Dermis blood vessel endothelial cell (primary cell): Measurements from ENCODE around the gene PXDC1. TPM values are rescaled to one million over a fixed set of nuclear protein-coding genes. Genes with fewer than 3 reads are reported as not detected.
"Not testable (repeated sequence)": the region's sequence is repeated elsewhere in the genome, so short reads cannot be mapped to it uniquely, and the experiment has no call there.

Experiments used
- DNase-seq: peaks from one replicate; pipeline ENCODE4 v3.0.0; 2010
- total RNA-seq: library from RNA; depleted of rRNA; stranded (reverse); fragments of >200 nt; gene quantifications from 2 replicates; pipeline ENCODE4 v1.2.3, GENCODE V29; 2014

PXDC1 gene
- total RNA-seq, 1 donor from 2014 or later, result 135 TPM

GRCh38 chr6:3762359-3762758 lies 10.8 kb upstream of the PXDC1 start:
- no peak for DNase-seq

DNA sequence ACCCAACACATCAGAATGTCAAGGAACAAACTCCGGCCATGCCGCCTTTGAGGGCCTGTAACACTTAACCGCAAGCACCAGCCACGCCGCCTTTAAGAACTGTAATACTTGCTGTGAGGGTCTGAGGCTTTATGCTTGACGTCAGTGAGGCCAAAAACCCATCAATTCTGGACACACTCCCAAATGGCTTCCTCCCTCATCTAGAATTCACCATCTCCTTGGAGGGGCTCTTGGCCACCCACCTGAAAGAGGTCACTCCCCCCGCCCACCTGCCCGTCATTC lies 10.4 kb upstream of the PXDC1 start:
- DNase-seq, result no peak

DNA sequence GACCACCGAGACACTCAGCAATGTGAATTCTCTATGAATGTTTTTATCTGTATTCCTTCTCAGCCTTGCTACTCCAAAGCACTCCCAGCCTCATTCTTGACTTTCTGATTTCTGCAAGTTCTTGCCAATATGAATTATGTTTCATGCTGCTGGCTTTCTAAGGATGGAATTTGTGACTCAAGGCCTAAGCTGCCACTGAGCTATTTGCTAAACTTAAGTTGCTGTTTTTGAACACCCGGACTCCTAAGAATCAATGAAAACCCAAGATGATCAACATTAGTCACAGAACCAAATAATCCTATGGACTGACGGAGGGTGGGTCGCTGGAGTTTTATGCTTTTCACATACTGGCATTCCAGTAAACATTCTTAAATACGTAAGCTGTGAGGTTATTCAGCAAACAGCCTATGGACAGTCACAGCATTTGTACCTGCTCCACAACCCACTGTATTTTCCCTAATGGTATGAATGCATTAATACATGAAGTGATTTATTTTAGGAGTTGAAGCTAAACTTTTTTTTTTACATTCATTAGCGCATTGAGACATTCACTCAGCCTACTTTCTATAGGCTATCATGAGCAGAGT lies 8.2 kb upstream of the PXDC1 start:
- DNase-seq, result no peak

GRCh38 chr6:3758842-3759144 lies 7.3 kb upstream of the PXDC1 start:
- DNase-seq, result no peak

DNA sequence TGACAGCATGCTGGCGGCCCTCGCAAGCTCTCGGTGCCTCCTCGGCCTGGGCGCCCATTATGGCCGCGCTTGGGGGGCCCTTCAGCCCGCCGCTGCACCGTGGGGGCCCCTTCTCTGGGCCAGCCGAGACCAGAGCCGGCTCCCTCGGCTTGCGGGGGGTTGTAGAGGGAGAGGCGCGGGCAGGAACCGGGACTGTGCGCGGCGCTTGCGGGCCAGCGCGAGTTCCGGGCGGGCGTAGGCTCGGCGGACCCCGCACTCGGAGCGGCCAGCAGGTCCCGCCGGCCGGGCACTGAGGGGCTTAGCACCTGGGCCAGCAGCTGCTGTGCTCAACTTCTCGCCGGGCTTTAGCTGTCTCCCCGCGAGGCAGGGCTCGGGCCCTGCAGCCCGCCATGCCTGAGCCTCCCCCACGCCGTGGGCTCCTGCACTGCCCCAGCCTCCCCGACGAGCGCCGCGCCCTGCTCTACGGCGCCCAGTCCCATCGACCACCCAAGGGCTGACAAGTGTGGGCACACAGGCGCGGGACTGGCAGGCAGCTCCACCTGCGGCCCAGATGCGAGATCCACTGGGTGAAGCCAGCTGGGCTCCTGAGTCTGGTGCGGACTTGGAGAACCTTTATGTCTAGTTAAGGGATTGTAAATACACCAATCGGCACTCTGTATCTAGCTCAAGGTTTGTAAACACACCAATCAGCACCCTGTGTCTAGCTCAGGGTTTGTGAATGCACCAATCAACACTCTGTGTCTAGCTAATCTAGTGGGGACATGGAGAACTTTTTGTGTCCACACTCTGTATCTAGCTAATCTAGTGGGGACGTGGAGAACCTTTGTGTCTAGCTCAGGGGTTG lies 6.7 kb upstream of the PXDC1 start:
- not testable (repeated sequence) for DNase-seq

GRCh38 chr6:3757241-3757641 lies 5.7 kb upstream of the PXDC1 start:
- DNase-seq, result no peak

- DNase-seq, result no peak
Measured at GRCh38 chr6:3756546-3756945, 5.0 kb upstream of the PXDC1 start.

DNA sequence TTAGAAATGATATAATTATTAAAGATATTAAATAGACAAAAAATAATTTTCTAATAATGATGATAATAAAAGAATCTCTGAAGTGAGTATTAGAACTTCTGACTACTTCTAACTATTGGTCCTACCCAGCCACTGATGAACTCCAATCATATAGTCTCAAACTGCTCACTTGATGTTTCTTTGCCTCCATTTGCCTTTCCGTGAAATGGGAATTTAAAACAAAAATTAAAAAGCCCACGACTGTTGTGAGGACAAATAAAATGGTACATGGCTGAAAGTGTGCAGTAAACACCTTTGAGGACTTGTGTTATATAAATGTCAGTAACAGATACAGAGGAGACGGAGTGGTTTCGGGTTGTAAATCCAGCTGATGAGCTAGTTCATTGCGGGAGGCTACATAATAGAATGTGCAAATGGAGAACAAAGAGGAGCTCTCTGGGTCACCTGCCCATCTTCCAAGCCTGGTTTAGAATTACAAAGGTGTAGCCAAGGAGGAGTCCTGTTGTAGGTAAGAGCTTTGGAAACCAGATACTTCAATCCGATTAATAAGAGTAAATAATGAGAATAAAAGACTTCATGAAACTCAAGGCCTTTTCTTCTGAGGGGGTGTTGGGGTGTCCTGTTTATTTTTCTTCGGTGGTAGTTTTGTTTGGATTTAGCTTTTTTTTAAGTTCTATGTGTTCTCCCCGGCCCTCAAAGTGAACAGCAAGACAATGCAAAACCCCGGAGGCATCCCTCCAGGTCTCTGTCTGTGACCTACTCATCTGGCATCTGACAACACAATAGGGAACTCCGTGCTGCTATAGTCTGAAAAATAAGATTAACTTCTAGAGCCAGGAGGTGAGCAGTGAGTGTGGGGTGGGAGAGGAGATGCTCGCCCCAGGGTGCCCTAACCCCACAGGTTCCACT lies 4.4 kb upstream of the PXDC1 start:
- no peak for DNase-seq

DNA sequence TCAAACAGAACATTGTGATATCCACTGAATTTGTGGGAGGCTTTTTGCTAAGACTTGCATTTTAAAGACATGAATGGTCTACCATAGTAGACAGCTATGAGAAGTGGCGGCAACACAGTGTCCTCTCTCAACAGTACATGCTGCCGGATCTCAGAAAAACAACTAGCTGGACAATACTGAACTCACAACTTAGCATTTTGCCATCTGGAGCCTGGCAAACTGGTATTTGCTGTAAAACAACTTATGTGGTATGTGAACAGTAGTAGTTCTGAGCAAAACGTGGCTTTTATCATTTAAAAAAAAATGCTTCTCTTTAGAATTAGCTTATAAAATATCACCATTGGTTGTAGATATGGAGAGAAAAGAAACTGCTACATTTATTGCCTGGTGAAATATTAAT lies 3.3 kb upstream of the PXDC1 start:
- no peak for DNase-seq

DNA sequence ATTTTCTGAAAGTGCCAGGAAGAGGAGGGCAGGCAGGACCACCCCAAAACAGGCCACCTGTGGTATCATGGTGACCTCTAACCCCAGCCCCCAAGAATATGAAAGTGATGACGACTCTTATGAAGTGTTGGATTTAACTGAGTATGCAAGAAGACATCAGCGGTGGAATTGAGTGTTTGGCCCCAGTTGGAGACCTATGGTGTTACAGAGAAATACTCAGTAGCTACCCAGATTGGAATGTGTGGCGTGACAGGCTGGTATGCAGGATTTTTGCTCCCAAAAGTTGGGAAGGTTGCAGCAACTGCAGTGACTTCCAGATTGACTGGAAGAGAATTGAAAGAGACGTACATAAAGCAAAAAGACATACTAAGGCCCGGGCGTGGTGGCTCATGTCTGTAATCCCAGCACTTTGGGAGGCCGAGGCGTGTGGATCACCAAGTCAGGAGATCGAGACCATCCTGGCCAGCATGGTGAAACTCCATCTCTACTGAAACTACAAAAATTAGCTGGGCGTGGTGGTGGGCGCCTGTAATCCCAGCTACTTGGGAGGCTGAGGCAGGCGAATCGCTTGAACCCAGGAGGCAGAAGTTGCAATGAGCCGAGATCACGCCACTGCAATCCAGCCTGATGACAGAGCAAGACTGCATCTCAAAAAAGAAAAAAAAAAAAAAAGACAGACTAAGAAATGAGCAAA lies 2.7 kb upstream of the PXDC1 start:
- DNase-seq, result peak; percentile 25

DNA sequence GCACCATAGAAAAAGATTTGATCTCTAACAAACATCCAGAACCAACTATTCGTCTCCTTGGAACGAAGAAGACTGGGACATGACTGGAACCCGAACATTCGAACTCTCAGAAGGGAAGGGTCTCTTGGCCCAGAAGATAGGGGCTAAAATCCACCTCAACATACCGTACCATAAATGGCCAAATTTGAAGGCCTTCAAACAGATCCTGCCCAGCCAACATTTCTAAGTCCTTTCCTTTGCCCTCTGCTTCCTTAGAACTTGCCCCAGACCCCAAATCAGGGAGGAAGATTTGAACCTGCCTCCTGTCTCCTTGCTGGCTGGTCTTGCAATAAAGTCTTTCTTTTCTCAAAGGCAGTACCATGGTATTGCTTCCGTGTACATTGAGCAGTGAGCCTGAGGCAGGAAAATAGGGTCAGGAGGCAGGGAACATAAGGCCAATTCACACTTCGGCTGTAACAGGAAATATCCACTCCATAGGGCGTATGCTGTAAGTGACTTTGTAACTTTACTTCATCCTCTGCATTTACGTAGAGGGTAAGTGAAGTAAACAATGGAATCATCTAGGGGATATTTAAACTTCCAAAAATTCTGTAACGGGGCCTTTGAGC lies 1.8 kb upstream of the PXDC1 start:
- DNase-seq, result peak; percentile 94

DNA sequence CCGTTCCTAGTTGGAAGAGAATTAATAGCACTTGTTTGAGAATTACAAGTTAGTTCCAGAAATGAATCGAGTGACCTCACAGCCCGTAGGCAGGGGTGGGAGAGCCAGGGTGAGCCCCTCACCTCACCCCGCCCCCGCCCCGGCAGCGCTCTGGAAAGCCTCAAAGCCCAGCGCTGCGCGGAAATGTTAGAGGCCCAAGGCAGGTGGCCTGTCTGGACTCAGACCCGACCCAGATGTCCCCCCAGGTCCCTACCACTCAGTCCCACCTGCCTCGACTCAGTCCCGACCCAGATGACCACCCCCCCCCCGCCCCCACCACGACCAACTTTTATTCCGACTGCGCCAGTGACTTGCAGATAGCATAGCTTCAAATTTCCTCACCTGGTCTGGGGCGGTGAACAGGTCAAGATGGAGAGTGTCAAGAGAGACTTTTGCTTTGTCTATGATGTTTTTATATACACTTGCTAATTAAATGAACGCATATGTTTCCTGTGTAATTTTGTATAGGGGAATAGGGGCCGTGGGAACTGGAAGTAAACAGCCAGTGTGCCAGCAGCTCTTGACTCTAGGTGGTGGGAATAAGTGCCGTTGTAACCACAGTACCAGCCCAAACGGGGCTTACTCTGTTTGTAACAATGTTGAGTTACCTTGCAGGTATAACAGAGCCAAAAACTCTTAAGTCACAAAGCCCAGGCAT lies 1.2 kb upstream of the PXDC1 start:
- peak; percentile 90 for DNase-seq

DNA sequence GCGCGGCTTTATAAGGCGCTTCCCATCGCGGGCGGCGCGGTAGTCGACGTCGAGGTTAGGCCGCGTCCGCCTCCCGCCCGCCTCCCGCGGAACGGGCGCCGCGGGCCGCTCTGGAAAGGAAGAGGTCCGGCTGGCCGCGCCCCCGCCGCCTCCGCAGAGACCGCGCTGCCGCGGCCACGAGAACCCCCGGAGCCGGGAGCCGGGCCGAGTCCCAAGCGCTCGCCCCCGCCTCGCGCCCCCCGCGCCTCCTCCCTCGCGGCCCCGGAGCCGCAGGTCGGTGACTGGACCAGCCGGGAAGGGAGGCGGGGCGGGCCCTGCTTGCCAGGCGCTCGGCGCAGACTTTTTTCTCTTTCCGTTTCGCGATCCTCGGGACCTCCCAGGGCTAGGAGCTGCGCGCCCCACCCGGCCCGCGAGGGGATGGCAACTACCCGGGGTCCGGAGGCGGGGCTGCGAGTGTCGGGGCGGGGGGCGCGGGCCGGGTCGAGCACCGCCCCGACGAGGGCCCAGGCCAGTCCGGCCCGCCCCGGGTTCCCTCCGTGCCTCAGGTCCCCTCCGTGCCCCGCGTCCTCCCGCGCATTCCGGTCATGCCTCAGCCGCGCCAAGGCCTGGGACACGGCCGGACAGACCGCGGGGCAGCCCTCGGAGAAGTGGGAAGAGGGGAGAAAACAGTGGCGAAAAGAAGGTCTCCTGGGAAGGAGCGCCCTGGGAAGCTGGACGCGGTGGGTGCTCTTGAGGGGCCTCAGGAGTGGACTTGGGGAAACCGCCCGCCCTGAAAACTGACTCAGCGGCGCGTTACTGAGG lies 417 bp upstream of the PXDC1 start:
- peak; percentile 96 for DNase-seq

DNA sequence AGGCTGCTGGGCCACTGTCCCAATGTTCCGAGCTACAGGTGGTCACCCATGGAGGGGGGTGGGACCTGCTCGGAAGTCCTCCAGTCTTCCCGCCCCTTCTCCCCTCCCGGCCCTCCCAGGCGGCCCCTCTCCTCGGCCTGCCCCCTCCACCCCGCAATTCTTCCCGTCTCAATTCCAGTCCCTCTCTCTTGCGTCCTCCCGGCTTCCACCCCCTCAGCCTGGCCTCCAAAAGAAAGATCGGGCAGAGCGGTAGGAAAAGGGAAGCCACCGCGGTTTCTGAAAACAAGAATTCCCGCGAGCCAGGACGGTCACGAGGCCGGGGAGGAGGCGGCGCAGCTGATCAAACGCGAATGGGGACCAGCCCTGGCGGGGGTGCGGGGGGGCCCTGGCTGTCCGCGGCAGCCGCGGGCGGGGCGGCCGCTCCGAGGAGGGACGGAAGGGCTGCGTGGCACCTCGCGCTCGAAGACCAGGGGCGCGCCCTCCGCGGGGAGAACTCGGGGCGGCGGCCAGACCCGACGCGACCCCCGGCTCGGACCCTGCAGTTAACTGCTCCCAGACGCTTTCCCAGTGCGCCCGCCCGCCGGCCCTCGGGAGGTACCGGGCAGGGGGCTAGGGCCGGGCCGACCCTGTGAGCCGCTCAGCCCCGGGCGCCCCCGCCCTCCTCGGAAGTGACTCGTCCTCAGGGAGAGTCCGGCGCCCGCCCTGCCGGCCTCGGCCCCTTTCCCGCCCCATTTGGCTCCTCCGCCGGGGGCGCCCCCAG lies 1.0 kb downstream of the PXDC1 start:
- peak; percentile 74 for DNase-seq

DNA sequence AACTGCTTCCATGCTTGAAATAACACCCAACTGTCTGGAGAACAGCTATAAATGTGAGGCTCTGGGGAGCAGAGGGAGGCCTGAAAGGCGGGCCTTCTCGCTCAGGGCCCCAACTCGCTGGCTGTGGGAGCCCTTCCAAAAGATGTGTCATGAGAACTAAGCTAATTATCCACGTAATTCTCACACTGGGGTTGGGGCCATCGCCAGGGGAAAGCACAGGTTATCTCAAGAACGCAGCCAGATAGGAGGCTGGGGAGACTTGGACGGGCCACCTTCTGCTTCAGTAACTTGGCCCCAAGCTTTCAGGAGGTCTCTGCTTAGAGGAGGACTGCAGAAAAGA lies 1.6 kb downstream of the PXDC1 start:
- peak; percentile 82 for DNase-seq

GRCh38 chr6:3749067-3749841 lies 2.3 kb downstream of the PXDC1 start:
- DNase-seq, result peak; percentile 60

DNA sequence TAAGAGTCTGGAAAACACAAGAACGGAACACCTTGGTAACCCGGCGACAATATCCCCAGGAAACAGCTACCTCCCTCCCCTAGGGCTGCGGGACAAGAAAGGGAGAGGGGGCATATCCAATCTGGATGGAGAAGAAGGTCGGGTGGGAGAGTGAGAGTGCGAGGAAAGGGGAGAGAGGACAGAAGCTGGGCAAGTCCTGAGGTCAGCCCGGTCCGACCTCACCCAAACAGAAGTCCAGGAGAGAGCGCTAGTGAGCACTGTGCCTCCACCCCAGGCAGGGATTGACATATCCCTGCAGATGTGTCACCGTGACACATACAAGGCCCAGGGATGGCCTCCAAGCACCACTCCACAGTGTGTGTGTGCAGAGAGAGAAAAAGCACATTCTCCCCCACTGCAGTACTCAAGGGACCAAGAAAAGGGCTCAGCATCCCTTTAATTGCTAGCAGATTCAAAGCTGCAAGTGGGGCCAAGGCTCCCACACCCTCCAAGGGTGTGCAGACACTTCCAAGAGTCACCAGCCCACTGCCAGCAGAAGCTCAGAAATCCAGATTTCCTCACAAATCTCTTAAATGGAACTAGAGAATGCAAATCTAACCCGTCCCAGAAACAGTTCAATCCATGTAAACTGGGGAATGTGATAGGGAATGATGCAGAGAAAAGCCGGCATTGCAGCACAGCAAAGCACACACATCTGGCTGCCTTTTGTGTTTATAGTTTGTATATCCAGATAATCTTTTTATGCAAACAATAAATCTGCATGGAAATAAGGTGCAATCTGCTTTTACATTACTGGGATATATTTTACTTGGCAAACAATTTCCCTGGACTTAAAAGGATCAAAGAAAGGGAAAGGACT lies 3.1 kb downstream of the PXDC1 start:
- DNase-seq, result peak; percentile 90

GRCh38 chr6:3747100-3747737 lies 4.3 kb downstream of the PXDC1 start:
- peak; percentile 25 for DNase-seq
